H1 (cell line): ENCODE measurements around the gene CAVIN1. TPM values are rescaled to one million over a fixed set of nuclear protein-coding genes. Genes with fewer than 3 reads are reported as not detected.

Experiments used
- CHD7 ChIP-seq: fragments of 300-600 bp; sonication (generic); IDR thresholded peaks from 2 replicates; pipeline ENCODE4 v1.7.1; 2012; ENCODE audit warnings: low read length, moderate library complexity, mild to moderate bottlenecking, inconsistent platforms; ENCODE audit not compliant: insufficient replicate concordance
- polyA plus RNA-seq, 7 experiments: library from polyadenylated mRNA; depleted of rRNA in 3 of 7; stranded (reverse) in 5 of 7; unstranded in 2 of 7; fragments of >200 nt in 5 of 7; fragments of 200-250 nt in 2 of 7; gene quantifications; 1 replicate in 5 of 7; 2 replicates in 1 of 7; 4 replicates in 1 of 7; pipeline versions ENCODE4 v1.2.1 to v1.2.3, GENCODE V29; 2011 to 2013; ENCODE audit warnings: missing spikeins in 2 of 7, mixed read lengths in 2 of 7
- total RNA-seq: library from RNA; stranded (reverse); fragmentation: NEBNext Ultra II Directional; extraction: Animal tissue kit (Norgen Biotek cat#: 25700); gene quantifications from 2 replicates; pipeline ENCODE4 v1.2.1, GENCODE V29; 2021

The CAVIN1 gene
- total and polyA plus RNA-seq, 2 of the 8 experiments (the other 6 are each of a cell fraction or from before 2014, with no cell fraction given) = 16.2 to 41.6 TPM

DNA sequence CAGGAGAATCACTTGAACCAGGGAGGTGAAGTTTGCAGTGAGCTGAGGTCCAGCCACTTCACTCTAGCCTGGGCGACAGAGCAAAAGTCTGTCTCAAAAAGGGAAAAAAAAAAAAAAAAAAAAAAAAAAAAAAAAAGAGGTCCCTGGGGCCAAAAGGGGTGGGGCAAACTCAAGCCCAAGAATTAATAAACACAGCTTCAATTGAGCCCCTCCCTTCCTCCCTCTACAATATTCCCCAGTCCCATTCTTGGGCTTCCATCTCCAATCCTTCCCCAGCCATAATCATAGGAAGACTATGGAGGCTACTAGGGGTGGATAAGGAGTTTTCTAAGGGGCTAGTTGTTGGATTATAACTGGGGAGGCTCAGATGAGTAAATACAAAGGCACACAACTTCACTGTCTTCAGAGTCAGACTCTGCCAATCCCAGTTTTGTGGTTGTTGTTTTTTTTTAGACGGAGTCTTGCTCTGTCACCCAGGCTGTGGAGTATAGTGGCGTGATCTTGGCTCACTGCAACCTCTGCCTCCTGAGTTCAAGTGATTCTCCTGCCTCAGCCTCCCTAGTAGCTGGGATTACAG is 9.5 kb downstream of the CAVIN1 start (continued):
- TF ChIP-seq CHD7 = no peak
